HG03354 (cell line): Measurements from ENCODE around the gene MRFAP1.
A peak's percentile ranks its signal among the peaks of the same experiment; 100 is the strongest.
"Not testable (repeated sequence)": the region's sequence is repeated elsewhere in the genome, so short reads cannot be mapped to it uniquely, and the experiment has no call there.

ENCODE experiments used
- ATAC-seq: cut with Tn5 transposase; IDR thresholded peaks from one replicate; pipeline ENCODE4 v1.9.1; 2021; ENCODE audit warnings: mild to moderate bottlenecking; ENCODE audit not compliant: unreplicated experiment, poor library complexity, severe bottlenecking

The MRFAP1 gene

DNA sequence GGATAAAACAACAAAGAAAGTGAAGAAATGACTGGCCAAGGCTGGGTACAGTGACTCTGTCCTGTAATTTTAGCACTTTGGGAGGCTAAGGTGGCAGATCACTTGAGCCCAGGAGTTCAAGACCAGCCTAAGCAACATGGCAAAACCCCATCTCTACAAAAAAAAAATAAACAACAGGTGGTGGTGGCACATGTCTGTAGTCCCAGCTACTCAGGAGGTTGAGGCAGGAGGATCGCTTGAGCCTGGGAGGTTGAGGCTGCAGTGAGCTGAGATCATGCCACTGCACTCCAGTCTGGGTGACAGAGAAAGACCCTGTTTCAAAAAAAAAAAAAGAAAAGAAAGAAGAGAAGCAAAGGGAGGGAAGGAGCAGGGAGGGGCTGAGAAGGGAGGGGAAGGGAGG is 12.0 kb upstream of the MRFAP1 start:
- not testable (repeated sequence) for ATAC-seq

DNA sequence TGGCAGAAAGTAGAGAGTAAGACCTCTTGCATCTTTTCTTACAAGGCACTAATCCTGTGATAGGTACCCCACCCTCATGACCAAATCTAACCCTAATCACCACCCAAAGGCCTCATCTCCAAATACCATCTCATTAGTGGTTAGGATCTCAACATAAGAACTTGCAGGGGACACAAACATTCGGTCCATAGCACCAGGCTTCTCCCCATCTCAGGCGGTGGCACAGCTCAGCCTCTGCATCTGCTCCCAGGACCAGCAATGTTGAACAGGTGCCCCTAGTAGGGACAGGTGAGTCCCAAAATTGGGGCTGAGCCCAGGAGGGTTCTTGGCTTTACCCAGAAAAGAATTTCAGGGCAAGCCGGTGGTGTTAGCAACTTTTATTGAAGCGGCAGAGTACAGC is 8.4 kb upstream of the MRFAP1 start:
- ATAC-seq = no peak

- no peak for ATAC-seq
These were observed 7.2 kb upstream of the MRFAP1 start for GRCh38 chr4:6633091-6633906.

GRCh38 chr4:6634746-6635145 is 5.7 kb upstream of the MRFAP1 start:
- ATAC-seq = no peak

- no peak for ATAC-seq
These were observed 1.3 kb upstream of the MRFAP1 start for GRCh38 chr4:6639137-6639680.

GRCh38 chr4:6641164-6641970 is 882 bp downstream of the MRFAP1 start:
- peak; percentile 47 for ATAC-seq

GRCh38 chr4:6641971-6642320 is 1.5 kb downstream of the MRFAP1 start:
- no peak for ATAC-seq

DNA sequence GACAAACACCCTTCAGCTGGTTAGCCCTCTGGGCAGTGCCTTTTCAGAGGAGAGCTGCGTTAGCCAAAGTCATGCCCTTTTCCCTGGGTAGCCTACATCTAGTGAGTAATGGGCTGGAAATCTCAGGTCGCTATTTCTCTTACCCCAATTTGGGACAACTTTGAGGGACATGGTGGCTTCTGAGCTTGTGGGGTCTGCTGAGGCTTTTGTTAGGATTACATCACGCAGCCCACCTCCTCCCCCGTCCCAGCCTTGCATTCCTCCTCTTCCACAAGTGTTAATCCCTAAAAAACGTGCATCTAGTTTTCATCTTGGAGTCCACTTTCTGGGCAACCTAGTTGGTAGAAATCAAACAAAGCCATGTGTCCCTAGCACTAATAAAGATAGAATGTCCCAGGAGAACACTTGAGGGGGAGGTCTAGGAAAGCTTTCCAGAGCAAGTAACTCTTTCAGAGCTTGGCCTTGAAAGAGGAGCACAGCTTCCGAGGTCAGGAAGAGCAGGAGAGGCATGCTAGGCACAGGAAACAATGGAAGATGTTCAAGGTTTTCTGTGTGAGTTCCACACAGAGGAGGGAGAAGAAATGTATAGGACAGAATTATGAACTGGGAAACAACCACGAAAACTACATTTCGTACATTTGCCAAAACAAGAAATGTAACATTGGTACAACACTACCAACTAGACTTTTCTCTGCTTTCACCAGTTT is 2.8 kb downstream of the MRFAP1 start:
- ATAC-seq = no peak

DNA sequence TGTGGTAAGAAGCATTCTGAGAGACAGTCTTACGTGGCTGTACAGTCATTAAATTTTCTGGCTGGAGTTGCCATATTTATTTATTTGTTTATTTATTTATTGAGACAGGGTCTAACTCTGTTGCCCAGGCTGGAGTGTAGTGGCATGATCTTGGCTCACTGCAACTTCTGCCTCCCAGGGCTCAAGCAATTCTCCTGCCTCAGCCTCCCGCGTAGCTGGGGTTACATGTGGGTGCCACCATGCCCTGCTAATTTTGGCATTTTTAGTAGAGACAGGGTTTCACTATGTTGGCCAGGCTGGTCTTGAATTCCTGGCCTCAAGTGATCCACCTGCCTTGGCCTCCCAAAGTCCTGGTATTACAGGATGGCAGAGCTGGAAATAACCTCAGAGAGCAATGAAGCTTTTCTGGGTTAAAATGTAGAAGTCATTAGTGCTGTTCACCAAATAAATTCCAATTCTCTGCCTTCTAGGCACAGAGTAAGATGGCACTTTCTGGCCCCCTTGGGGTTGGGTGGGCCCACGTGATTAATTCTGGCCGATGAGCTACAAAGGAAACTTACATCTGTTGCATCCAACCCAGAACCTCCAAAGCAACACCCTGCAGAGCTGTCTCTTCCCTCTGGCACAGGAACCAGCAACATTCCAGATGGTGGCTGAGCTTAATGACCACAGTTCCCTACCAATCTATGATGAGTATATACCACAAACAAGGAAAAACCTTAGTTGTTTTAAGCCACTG is 4.5 kb downstream of the MRFAP1 start:
- no peak for ATAC-seq

DNA sequence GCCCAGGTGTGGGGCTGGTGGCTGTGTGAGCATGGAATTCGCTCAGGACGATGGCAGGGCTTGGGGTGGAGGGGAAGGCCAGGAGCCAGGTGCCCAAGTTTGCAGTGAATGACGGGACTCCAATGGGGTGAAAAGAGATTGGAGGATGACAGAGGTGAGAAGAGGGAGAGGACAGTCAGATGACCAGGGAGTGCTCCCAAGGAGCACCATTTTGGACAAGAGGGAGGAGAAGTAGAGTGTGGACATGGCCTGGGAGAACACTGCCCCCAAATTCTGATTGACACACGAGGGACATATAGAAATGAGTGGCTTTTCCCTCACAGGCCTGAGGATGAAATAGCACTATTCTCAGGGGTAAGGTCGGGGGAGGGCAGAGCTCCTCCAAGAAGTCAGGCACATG is 6.7 kb downstream of the MRFAP1 start:
- ATAC-seq = no peak

DNA sequence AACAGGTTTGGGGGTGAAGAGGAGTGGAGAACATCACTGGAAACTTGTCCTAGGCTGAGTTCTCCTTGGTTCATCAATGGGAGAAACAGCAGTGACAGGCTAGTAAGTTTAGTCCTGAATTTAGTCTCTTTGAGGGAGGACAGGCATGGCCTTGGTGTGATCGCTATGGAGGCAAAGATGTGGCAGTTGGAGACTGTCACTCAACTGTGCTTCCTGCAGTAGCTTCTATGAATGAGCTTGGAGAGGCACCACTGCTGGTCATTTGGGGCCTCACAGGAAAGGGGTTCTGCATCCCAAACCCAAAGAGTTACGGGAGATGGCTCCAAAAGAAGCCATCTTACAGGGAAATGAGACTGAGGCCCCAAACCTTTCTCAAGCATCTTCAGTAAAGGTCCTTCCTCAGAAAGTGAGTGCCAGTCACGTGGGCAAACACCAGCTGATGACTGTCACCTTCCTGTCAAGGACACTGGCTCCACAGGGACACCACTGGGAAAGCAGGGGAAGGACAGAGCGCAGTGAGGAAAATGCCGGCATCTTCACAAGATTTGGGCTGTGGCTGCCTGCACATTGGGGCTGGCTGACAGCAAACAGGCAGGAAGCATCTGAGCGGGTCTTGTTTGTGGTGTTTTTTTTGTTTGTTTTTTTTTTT is 7.2 kb downstream of the MRFAP1 start:
- no peak for ATAC-seq

- no peak for ATAC-seq
These were observed 8.7 kb downstream of the MRFAP1 start for GRCh38 chr4:6649216-6649615.

- ATAC-seq = not testable (repeated sequence)
These were observed 13.7 kb downstream of the MRFAP1 start for GRCh38 chr4:6654211-6654610.

DNA sequence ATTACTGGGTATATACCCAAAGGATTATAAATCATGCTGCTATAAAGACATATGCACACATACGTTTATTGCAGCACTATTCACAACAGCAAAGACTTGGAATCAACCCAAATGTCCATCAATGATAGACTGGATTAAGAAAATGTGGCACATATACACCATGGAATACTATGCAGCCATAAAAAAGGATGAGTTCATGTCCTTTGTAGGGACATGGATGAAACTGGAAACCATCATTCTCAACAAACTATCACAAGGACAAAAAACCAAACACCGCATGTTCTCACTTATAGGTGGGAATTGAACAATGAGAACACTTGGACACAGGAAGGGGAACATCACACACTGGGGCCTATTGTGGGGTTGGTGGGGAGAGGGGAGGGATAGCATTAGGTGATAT is 14.8 kb downstream of the MRFAP1 start:
- not testable (repeated sequence) for ATAC-seq

- no peak for ATAC-seq
These were observed 15.4 kb downstream of the MRFAP1 start for GRCh38 chr4:6655924-6656323.

DNA sequence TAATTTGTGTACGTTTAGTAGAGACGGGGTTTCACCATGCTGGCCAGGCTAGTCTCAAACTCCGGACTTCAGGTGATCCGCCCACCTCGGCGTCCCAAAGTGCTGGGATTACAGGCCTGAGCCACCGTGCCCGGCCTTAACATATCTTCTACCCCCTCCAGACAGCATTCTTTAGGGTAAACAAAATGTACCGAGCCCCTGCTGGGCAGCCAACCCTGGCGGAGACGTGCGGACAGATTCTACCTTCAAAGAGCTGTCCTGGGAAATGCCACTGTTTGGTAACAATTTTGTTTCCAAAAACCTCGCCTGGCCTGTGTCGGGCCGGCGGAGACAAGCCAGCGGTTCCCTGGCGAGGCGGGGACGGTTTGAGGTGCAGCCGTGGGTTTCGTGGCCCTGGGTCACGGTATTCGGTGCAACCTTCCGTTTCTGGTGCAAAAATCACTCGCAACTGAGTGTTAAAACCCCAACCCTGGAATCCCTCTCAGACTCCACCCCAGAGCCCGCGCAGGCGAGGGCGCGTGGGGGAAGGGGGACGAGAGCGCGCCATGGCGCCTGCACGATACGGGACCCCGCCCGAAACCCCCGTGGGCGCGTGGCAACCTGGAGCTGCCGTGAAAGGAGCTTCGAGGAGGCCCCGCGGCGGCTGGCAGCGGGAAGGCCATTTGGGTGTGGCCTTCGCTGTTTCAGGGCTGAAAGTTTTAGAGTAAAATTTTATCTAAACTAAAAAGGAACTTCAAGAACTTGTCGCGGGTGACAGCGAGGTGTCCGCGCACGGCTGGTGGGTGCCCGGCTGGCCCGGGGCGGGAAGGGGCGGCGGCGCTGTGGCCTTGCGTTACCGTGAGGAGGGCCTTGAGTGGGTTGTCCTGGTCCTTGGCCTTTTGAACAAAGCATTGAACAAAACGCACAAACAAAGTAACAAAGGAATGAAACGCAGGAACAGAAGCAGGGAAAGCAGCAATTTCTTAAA is 17.0 kb downstream of the MRFAP1 start:
- ATAC-seq = no peak

DNA sequence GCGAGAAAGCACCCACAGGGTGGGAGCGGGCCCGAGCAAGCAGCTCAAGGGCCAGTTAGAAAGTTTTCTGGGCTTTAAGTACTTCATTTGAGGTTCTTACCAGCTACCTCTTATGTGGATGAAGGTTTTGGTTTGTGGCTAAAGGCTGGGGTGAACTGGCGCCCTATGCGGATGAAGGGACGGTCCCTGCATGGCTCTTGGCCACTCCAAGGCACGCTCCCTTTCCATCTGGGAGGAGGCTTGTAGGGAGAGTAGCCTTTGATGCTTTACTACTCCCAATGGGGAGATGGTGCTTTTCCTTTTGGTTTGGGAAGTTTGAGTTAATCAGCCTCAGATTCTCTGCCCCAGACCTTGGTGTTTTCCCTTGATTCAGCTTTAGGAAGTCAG is 17.7 kb downstream of the MRFAP1 start:
- ATAC-seq = no peak

DNA sequence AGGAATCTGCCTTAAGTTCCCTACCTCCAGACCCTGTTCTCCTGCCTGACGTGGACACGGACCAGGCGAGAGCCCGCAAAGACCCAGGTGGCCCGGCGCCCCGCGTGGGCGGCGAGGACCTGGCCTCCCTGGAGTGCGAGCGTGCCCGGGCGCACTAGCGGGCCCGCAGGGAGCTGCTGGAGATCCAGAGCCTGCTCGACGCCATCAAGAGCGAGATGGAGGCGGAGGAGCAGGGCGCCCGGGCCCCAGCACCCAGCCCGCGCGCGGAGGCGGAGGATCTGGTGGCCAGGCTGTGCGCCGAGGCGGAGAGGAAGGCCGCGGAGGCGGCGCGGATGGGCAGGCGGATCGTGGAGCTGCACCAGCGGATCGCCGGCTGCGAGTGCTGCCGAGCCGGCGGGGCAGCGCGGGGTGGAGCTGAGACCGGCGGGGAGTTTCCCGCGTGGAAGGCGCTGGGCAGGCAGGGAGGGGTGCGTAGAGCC is 18.2 kb downstream of the MRFAP1 start:
- no peak for ATAC-seq
